ENCODE measurements around the gene SCNN1B.

DNA sequence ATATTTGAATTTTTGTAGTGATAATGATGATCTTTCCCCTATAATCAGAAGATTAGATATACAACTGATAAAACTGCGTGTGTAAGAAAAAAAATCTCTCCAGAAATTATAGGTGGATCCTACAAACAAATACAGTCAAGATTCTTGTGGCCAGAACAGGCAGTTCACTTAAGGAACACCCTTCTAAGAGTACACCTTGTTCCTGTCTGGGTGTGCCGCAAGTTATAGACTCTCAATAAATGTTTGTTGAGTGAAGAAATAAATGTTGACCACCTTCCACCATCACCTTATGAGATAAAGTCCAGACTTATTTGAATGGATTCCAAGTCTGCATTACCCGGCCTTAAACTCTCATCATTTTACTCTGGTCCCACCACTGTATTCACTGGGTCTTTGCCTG lies 45.7 kb upstream of the SCNN1B start:
- TF ChIP-seq, protein P1, sequence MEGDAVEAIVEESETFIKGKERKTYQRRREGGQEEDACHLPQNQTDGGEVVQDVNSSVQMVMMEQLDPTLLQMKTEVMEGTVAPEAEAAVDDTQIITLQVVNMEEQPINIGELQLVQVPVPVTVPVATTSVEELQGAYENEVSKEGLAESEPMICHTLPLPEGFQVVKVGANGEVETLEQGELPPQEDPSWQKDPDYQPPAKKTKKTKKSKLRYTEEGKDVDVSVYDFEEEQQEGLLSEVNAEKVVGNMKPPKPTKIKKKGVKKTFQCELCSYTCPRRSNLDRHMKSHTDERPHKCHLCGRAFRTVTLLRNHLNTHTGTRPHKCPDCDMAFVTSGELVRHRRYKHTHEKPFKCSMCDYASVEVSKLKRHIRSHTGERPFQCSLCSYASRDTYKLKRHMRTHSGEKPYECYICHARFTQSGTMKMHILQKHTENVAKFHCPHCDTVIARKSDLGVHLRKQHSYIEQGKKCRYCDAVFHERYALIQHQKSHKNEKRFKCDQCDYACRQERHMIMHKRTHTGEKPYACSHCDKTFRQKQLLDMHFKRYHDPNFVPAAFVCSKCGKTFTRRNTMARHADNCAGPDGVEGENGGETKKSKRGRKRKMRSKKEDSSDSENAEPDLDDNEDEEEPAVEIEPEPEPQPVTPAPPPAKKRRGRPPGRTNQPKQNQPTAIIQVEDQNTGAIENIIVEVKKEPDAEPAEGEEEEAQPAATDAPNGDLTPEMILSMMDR (IDR thresholded peaks at IDR 0.05) = no peak
- TF ChIP-seq EP300 (IDR thresholded peaks at IDR 0.05) = no peak

Measured in tibial nerve (tissue), 4 donors.